ENCODE measurements around the gene KIF26A.

GRCh38 chr14:104161602-104162367 is 23.4 kb downstream of the KIF26A start:
- TF ChIP-seq FOXK2 (IDR thresholded peaks at IDR 0.05): no peak
- TF ChIP-seq BHLHE40 (IDR thresholded peaks at IDR 0.05; ENCODE audit: borderline replicate concordance): no peak
- TF ChIP-seq HDGF (IDR thresholded peaks at IDR 0.05; ENCODE audit: borderline replicate concordance): no peak
- TF ChIP-seq SUZ12 (IDR thresholded peaks at IDR 0.05): no peak
- TF ChIP-seq ELF4 (IDR thresholded peaks at IDR 0.05): no peak
- no peak for TF ChIP-seq ZNF384 (IDR thresholded peaks at IDR 0.05)

All from HEK293T (cell line).